ENCODE data around the gene COQ8A. TPM values are rescaled to one million over a fixed set of nuclear protein-coding genes. Genes with fewer than 3 reads are reported as not detected.

COQ8A gene
- 11.9 and 12.0 TPM in 2 replicates for total RNA-seq

GRCh38 chr1:226940029-226940805 lies at the start of gene COQ8A:
COQ8A (plus strand) TSS chr1:226940294; CDS start chr1:226961386, 21,092 bp downstream.

Other genes with a start within 250 kb of the COQ8A start
- 19.1 and 22.8 TPM in 2 replicates for gene ITPKB, start 201.0 kb upstream of the COQ8A start, total RNA-seq
- gene PSEN2, start 69.7 kb upstream of the COQ8A start, total RNA-seq, result 23.4 and 23.8 TPM in 2 replicates

Measured in mammary microvascular endothelial cell (primary cell).